A673 (cell line): ENCODE results near the gene UBIAD1.

Experiments used
- EZH2 ChIP-seq: fragments of 200-600 bp; sonication (generic); IDR thresholded peaks from 2 replicates; pipeline ENCODE4 v1.6.1; 2017; ENCODE audit warnings: borderline replicate concordance, low read depth, mild to moderate bottlenecking, mixed read lengths, antibody characterized with exemption, low read length; ENCODE audit not compliant: poor library complexity, severe bottlenecking
- TF ChIP-seq, protein P1 (sequence below): fragments of 300-800, 200-600 bp; sonication (generic); conservative IDR thresholded peaks from 2 replicates; pipeline ENCODE4 v1.5.1; 2017; ENCODE audit warnings: low read depth, mild to moderate bottlenecking, antibody characterized with exemption, low read length, moderate library complexity, mixed read lengths

GRCh38 chr1:11333631-11334030 lies 60.6 kb downstream of the UBIAD1 start:
- no peak for TF ChIP-seq EZH2
- TF ChIP-seq, protein P1, sequence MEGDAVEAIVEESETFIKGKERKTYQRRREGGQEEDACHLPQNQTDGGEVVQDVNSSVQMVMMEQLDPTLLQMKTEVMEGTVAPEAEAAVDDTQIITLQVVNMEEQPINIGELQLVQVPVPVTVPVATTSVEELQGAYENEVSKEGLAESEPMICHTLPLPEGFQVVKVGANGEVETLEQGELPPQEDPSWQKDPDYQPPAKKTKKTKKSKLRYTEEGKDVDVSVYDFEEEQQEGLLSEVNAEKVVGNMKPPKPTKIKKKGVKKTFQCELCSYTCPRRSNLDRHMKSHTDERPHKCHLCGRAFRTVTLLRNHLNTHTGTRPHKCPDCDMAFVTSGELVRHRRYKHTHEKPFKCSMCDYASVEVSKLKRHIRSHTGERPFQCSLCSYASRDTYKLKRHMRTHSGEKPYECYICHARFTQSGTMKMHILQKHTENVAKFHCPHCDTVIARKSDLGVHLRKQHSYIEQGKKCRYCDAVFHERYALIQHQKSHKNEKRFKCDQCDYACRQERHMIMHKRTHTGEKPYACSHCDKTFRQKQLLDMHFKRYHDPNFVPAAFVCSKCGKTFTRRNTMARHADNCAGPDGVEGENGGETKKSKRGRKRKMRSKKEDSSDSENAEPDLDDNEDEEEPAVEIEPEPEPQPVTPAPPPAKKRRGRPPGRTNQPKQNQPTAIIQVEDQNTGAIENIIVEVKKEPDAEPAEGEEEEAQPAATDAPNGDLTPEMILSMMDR = no peak
